ENCODE measurements around the gene DMAC2L.
"Not testable (repeated sequence)": the region's sequence is repeated elsewhere in the genome, so short reads cannot be mapped to it uniquely, and the experiment has no call there.

DMAC2L gene

DNA sequence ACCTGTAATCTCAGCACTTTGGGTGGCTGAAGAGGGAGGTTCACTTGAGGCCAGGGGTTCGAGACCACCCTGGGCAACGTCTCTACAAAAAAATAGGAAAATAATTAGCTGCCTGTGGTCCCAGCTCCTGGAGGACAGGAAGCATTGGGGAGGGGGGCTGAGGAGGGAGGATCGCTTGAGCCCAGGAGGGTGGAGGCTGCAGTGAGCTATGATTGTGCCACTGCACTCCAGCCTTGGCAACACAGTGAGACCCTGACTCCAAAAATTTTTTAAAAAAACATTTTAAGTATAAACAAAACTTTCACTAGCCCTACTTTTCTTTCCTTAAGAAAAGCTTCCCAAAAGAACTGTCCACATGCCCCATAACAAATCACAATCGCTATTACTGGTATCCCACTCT lies 1.7 kb upstream of the DMAC2L start:
- DNase-seq (ENCODE audit: low read depth), result no peak
- TF ChIP-seq, protein P1, sequence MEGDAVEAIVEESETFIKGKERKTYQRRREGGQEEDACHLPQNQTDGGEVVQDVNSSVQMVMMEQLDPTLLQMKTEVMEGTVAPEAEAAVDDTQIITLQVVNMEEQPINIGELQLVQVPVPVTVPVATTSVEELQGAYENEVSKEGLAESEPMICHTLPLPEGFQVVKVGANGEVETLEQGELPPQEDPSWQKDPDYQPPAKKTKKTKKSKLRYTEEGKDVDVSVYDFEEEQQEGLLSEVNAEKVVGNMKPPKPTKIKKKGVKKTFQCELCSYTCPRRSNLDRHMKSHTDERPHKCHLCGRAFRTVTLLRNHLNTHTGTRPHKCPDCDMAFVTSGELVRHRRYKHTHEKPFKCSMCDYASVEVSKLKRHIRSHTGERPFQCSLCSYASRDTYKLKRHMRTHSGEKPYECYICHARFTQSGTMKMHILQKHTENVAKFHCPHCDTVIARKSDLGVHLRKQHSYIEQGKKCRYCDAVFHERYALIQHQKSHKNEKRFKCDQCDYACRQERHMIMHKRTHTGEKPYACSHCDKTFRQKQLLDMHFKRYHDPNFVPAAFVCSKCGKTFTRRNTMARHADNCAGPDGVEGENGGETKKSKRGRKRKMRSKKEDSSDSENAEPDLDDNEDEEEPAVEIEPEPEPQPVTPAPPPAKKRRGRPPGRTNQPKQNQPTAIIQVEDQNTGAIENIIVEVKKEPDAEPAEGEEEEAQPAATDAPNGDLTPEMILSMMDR (IDR thresholded peaks at IDR 0.05; ENCODE audit: low read depth, low read length, missing control alignments), result no peak
- no peak overlapping the region for H3K4me3 ChIP-seq (ENCODE audit: low read depth, low read length)

DNA sequence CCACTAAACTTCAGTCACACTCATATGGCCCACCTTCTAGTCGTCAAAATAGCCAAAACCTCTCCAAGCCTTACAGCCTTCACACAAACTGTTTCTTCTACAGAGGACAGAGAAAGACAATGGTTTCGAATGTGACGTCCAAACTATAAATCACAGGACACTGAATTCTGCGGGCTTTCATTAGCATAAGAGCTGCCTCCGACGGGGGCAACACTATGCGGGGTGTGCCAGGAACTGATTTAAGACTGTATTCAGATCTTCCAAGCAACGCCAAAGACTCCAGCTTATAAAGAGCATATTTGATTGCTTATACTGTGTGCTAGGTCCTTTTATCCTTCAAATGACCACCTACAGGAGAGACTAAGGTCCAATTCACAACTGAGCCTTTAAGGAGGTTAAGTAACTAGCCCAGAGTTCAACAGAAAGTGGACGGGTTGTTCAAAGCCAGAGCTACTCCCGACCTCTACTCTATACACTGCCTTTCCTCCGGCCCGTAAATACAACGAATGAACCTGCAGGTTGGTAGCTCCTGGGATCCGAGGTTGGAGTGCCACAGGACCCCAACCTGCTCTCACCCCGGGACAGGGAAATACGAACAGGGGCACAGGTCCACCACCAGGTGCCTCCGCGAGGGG lies 670 bp upstream of the DMAC2L start:
- no peak for DNase-seq (ENCODE audit: low read depth)
- TF ChIP-seq, protein P1 (IDR thresholded peaks at IDR 0.05; ENCODE audit: low read depth, low read length, missing control alignments), result peak; percentile 55
- peak overlapping the region; percentile 76 for H3K4me3 ChIP-seq (ENCODE audit: low read depth, low read length)

- TF ChIP-seq, protein P1 (IDR thresholded peaks at IDR 0.05; ENCODE audit: low read depth, low read length, missing control alignments), result no peak
- peak; percentile 21 for DNase-seq (ENCODE audit: low read depth)
- H3K4me3 ChIP-seq (ENCODE audit: low read depth, low read length), result peak overlapping the region; percentile 76
Measured at GRCh38 chr14:50312734-50313054, 570 bp downstream of the DMAC2L start.

DNA sequence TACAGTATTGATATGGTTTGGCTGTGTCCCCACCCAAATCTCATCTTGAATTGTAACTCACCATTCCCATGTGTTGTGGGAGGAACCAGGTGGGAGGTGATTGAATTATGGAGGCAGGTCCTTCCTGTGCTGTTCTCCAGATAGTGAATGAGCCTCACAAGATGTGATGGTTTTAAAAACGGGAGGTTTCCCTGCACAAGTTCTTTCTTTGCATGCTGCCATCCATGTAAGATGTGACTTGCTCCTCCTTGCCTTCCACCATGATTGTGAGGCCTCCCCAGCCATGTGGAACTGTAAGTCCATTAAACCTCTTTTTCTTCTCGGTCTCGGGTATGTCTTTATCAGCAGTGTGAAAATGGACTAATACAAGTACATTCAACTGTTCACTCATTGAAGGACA lies 2.0 kb downstream of the DMAC2L start:
- DNase-seq (ENCODE audit: low read depth), result not testable (repeated sequence)

GRCh38 chr14:50318031-50318626 lies 6.0 kb downstream of the DMAC2L start:
- no peak for DNase-seq (ENCODE audit: low read depth)
- TF ChIP-seq, protein P1 (IDR thresholded peaks at IDR 0.05; ENCODE audit: low read depth, low read length, missing control alignments), result peak; percentile 52
- H3K4me3 ChIP-seq (ENCODE audit: low read depth, low read length), result no peak overlapping the region

More for the DNA sequence above, 2.0 kb downstream of the DMAC2L start:
- H3K4me3 ChIP-seq (ENCODE audit: low read depth, low read length), result not testable (repeated sequence)

DNA sequence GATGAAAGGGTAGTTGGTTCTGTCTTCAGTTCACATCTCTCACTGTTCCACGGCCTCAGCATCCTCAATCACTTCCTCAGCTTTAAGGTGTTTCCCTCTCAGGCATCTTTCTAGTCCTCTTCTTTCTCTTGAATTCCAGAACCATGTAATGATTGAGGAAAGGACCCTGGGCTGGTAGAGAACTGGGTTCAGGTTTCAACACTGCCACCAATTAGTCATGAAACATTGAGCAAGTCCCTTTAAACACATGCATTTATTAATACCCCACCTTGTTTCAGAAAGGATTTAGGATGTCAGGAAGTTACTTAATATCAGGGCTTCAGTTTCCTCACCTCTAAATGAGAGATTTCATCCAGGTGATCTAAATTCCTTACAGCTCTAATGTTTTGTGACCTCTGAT lies 7.2 kb downstream of the DMAC2L start:
- TF ChIP-seq, protein P1 (IDR thresholded peaks at IDR 0.05; ENCODE audit: low read depth, low read length, missing control alignments), result no peak
- H3K4me3 ChIP-seq (ENCODE audit: low read depth, low read length), result no peak overlapping the region
- DNase-seq (ENCODE audit: low read depth), result no peak

- H3K4me3 ChIP-seq (ENCODE audit: low read depth, low read length), result no peak overlapping the region
- TF ChIP-seq, protein P1 (IDR thresholded peaks at IDR 0.05; ENCODE audit: low read depth, low read length, missing control alignments), result no peak
- DNase-seq (ENCODE audit: low read depth), result no peak
Measured at GRCh38 chr14:50319721-50320120, 7.6 kb downstream of the DMAC2L start.

Data from GM12864 (cell line).